OCI-LY1 (cell line): ENCODE data around the gene MAST4.

Experiments used
- H2AFZ ChIP-seq: fragments of 200-600 bp; sonication (generic), shearing (Covaris generic); 2 replicates; pipeline ENCODE4 v1.6.0; 2014; ENCODE audit warnings: antibody characterized with exemption, mild to moderate bottlenecking, low read length
- H3F3A ChIP-seq: fragments of 200-600 bp; sonication (generic), shearing (Covaris generic); 2 replicates; pipeline ENCODE4 v1.6.0; 2014; ENCODE audit warnings: mild to moderate bottlenecking, antibody characterized with exemption, low read length, moderate library complexity; ENCODE audit not compliant: insufficient read depth
- H3K27ac ChIP-seq: fragments of 200-600 bp; sonication (generic); 2 replicates; pipeline ENCODE4 v1.5.1; 2014; ENCODE audit warnings: low read length, mixed run types, mild to moderate bottlenecking, low read depth; ENCODE audit not compliant: poor library complexity, severe bottlenecking
- H3K27me3 ChIP-seq: fragments of 200-600 bp; sonication (generic); 2 replicates; pipeline ENCODE4 v1.6.0; 2014; ENCODE audit warnings: antibody characterized with exemption, mild to moderate bottlenecking, low read length, moderate library complexity; ENCODE audit not compliant: insufficient read depth
- H3K36me3 ChIP-seq: fragments of 200-600 bp; sonication (generic); 2 replicates; pipeline ENCODE4 v1.6.1; 2014; ENCODE audit warnings: mild to moderate bottlenecking, antibody characterized with exemption, low read length, moderate library complexity, mixed read lengths; ENCODE audit not compliant: insufficient read depth
- H3K4me1 ChIP-seq: fragments of 200-600 bp; sonication (generic); 2 replicates; pipeline ENCODE4 v1.5.1; 2014; ENCODE audit warnings: mild to moderate bottlenecking, low read length, moderate library complexity; ENCODE audit not compliant: insufficient read depth, severe bottlenecking
- H3K4me2 ChIP-seq: fragments of 200-600 bp; sonication (generic), shearing (Covaris generic); 2 replicates; pipeline ENCODE4 v1.6.1; 2014; ENCODE audit warnings: low read length
- H3K4me3 ChIP-seq: fragments of 200-600 bp; sonication (generic); 2 replicates; pipeline ENCODE4 v1.5.1; 2014; ENCODE audit warnings: low read length, low read depth, mild to moderate bottlenecking, mixed read lengths; ENCODE audit not compliant: poor library complexity, severe bottlenecking
- H3K79me2 ChIP-seq: fragments of 200-600 bp; shearing (Covaris generic); 2 replicates; pipeline ENCODE4 v1.6.1; 2016; ENCODE audit warnings: mixed run types, low read length, mixed read lengths; ENCODE audit not compliant: insufficient read depth
- H3K9ac ChIP-seq: fragments of 200-600 bp; sonication (generic), shearing (Covaris generic); 2 replicates; pipeline ENCODE4 v1.6.1; 2014; ENCODE audit warnings: mild to moderate bottlenecking, low read length, mixed read lengths
- H3K9me2 ChIP-seq: fragments of 200-600 bp; sonication (generic), shearing (Covaris generic); 2 replicates; pipeline ENCODE4 v1.6.1; 2014; ENCODE audit warnings: low read depth, mild to moderate bottlenecking, low read length, mixed read lengths
- H3K9me3 ChIP-seq: fragments of 200-600 bp; shearing (Covaris generic); 2 replicates; pipeline ENCODE4 v1.6.1; 2014; ENCODE audit warnings: low read length, mixed read lengths
- H4K20me1 ChIP-seq: fragments of 200-600 bp; sonication (generic), shearing (Covaris generic); 2 replicates; pipeline ENCODE4 v1.6.0; 2016; ENCODE audit warnings: mild to moderate bottlenecking, low read length; ENCODE audit not compliant: insufficient read depth
- CTCF ChIP-seq: fragments of 200-600 bp; sonication (generic), shearing (Covaris generic); IDR thresholded peaks from 2 replicates; pipeline ENCODE4 v1.5.1; 2017; ENCODE audit warnings: mild to moderate bottlenecking, antibody characterized with exemption, low read length, moderate library complexity, mixed read lengths
- EZH2 ChIP-seq: fragments of 200-600 bp; sonication (generic), shearing (Covaris generic); IDR thresholded peaks from 2 replicates; pipeline ENCODE4 v1.8.0; 2017; ENCODE audit warnings: borderline replicate concordance, mixed run types, mild to moderate bottlenecking, antibody characterized with exemption, low read length, moderate library complexity, mixed read lengths

The MAST4 gene

GRCh38 chr5:67164856-67165525 lies 568.8 kb downstream of the MAST4 start:
- Histone ChIP-seq H4K20me1 (no peaks in the 10 kb centered on the region), H2AFZ (no peak overlapping the region), H3K36me3 (no peaks in the 10 kb centered on the region), H3K9ac (no peak overlapping the region; the same call in 1 of the 2 replicates), H3K9me3 (no peaks in the 10 kb centered on the region), H3K4me3 (no peak overlapping the region), H3K9me2 (no peaks in the 10 kb centered on the region), H3K4me1 (peaks cover 35% of the 10 kb centered on the region), H3K27me3 (no peaks in the 10 kb centered on the region), H3K4me2 (peak overlapping the region; percentile 82; the same call in 1 of the 2 replicates), H3K79me2 (no peaks in the 10 kb centered on the region), H3F3A (no peaks in the 10 kb centered on the region), H3K27ac (no peak overlapping the region)
- no peak for TF ChIP-seq EZH2
- TF ChIP-seq CTCF = no peak

- H3K27me3 ChIP-seq = no peaks in the 10 kb centered on the region
- H3K9ac ChIP-seq = peak overlapping the region; percentile 83
- H3K9me3 ChIP-seq = no peaks in the 10 kb centered on the region
- H3K9me2 ChIP-seq = no peaks in the 10 kb centered on the region
- no peaks in the 10 kb centered on the region for H3K79me2 ChIP-seq
- no peaks in the 10 kb centered on the region for H3K36me3 ChIP-seq
- TF ChIP-seq CTCF = peak; percentile 88
- TF ChIP-seq EZH2 = no peak
- peak overlapping the region; percentile 82 for H3K4me2 ChIP-seq
- no peaks in the 10 kb centered on the region for H4K20me1 ChIP-seq
- H3K4me1 ChIP-seq = peaks cover 35% of the 10 kb centered on the region
- H2AFZ ChIP-seq = peak overlapping the region; percentile 44; the same call in 1 of the 2 replicates
- H3K27ac ChIP-seq = peak overlapping the region; percentile 83
- no peaks in the 10 kb centered on the region for H3F3A ChIP-seq
- H3K4me3 ChIP-seq = peak overlapping the region; percentile 59
Measured at GRCh38 chr5:67165526-67166459, 569.6 kb downstream of the MAST4 start.

GRCh38 chr5:67166460-67167285 lies 570.5 kb downstream of the MAST4 start:
- Histone ChIP-seq H3K27me3 (no peaks in the 10 kb centered on the region), H3K27ac (peak overlapping the region; percentile 83), H4K20me1 (no peaks in the 10 kb centered on the region), H3K9me3 (no peaks in the 10 kb centered on the region), H3K79me2 (no peaks in the 10 kb centered on the region), H3K9ac (peak overlapping the region; percentile 83), H3K4me3 (peak overlapping the region; percentile 59), H2AFZ (no peak overlapping the region; the same call in 1 of the 2 replicates), H3F3A (no peaks in the 10 kb centered on the region), H3K4me1 (peaks cover 35% of the 10 kb centered on the region), H3K9me2 (no peaks in the 10 kb centered on the region), H3K36me3 (no peaks in the 10 kb centered on the region), H3K4me2 (peak overlapping the region; percentile 82)
- TF ChIP-seq EZH2 (no peak), CTCF (no peak)
